ENCODE results near the gene LRRC9.

DNA sequence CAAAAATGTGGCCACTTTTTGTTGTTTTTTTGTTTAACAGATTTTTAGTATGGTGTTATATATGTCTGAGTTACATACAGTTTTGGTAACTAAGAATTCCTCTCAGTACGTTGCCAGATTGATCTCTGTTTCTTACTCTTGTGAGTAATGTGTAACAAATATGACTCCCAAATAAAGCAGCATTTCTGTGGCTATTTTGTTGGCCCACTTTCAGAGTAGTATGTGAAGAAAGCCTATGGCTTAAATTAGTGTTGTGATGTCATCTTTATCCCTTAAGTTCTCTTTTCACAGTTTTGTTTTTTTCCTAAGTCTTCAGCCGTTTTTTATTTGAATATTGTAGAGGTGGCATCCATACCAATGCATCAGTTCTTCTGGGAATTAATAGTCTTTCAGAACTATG, 182.4 kb downstream of the LRRC9 start:
- TF ChIP-seq, protein P1, sequence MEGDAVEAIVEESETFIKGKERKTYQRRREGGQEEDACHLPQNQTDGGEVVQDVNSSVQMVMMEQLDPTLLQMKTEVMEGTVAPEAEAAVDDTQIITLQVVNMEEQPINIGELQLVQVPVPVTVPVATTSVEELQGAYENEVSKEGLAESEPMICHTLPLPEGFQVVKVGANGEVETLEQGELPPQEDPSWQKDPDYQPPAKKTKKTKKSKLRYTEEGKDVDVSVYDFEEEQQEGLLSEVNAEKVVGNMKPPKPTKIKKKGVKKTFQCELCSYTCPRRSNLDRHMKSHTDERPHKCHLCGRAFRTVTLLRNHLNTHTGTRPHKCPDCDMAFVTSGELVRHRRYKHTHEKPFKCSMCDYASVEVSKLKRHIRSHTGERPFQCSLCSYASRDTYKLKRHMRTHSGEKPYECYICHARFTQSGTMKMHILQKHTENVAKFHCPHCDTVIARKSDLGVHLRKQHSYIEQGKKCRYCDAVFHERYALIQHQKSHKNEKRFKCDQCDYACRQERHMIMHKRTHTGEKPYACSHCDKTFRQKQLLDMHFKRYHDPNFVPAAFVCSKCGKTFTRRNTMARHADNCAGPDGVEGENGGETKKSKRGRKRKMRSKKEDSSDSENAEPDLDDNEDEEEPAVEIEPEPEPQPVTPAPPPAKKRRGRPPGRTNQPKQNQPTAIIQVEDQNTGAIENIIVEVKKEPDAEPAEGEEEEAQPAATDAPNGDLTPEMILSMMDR (IDR thresholded peaks at IDR 0.05; ENCODE audit: low read length) = no peak
- no peak for TF ChIP-seq EZH2 (optimal IDR thresholded peaks at IDR 0.05; ENCODE audit: low read depth, low read length)

All from MM.1S (cell line).